IPS DF 6.9 (cell line): Measurements from ENCODE around the gene SLC13A3.
A peak's percentile ranks its signal among the peaks of the same experiment; 100 is the strongest.

Experiments
- DNase-seq: peaks from one replicate; pipeline ENCODE4 v3.0.0-alpha.2; 2013; ENCODE audit warnings: low read depth, low spot score
- H3K27ac ChIP-seq: one replicate; pipeline ENCODE4 v1.5.1; 2013; ENCODE audit warnings: low read length, control low read depth
- H3K27me3 ChIP-seq: 2 replicates; pipeline ENCODE4 v1.6.1; 2013; ENCODE audit warnings: mild to moderate bottlenecking, low read length; ENCODE audit not compliant: control insufficient read depth, insufficient read depth
- H3K36me3 ChIP-seq: 2 replicates; pipeline ENCODE4 v1.6.1; 2013; ENCODE audit warnings: low read length; ENCODE audit not compliant: control insufficient read depth, insufficient read depth
- H3K4me1 ChIP-seq: 2 replicates; pipeline ENCODE4 v1.6.1; 2013; ENCODE audit warnings: low read length; ENCODE audit not compliant: control insufficient read depth, insufficient read depth
- H3K4me3 ChIP-seq: 2 replicates; pipeline ENCODE4 v1.5.1; 2013; ENCODE audit warnings: mild to moderate bottlenecking, low read length
- H3K9me3 ChIP-seq: 2 replicates; pipeline ENCODE4 v1.6.1; 2013; ENCODE audit warnings: low read length, inconsistent platforms; ENCODE audit not compliant: control insufficient read depth, insufficient read depth
- WGBS: extraction: QIAGEN DNeasy Blood & Tissue Kit; methylation state at CpG from one replicate; pipeline ENCODE4 v1.1.7; 2013; ENCODE audit warnings: mixed read lengths, missing lambda C conversion rate; ENCODE audit not compliant: insufficient read length, insufficient coverage; 5-methylcytosine and 5-hydroxymethylcytosine counted together

The SLC13A3 gene

DNA sequence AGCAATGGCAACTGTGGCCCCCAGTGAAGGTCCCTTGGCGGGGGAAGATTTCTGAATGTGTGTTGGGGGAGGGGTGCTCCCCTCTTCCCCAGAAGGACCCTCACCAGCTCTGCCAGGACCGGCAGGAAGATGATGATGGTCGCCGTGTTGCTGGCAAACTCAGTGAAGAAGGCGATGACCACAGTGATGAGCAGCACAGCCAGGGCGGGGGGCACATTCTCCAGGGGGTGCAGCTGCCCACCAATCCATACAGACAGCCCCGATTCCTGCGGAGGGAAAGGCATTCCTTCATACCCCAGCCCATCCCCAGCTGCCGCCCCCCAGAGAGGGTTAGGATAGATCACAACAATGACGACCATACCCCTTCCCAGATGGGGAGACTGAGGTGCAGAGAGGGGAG lies 85.1 kb downstream of the SLC13A3 start:
- H3K9me3 ChIP-seq: no peaks in the 10 kb centered on the region
- H3K36me3 ChIP-seq: no peaks in the 10 kb centered on the region
- WGBS: no CpG with 5 or more reads among the region's 10 CpGs
- H3K27me3 ChIP-seq: no peaks in the 10 kb centered on the region
- no peak overlapping the region for H3K27ac ChIP-seq
- H3K4me1 ChIP-seq: peaks cover 5% of the 10 kb centered on the region; the same call in 1 of the 2 replicates
- no peak for DNase-seq
- no peak overlapping the region for H3K4me3 ChIP-seq

DNA sequence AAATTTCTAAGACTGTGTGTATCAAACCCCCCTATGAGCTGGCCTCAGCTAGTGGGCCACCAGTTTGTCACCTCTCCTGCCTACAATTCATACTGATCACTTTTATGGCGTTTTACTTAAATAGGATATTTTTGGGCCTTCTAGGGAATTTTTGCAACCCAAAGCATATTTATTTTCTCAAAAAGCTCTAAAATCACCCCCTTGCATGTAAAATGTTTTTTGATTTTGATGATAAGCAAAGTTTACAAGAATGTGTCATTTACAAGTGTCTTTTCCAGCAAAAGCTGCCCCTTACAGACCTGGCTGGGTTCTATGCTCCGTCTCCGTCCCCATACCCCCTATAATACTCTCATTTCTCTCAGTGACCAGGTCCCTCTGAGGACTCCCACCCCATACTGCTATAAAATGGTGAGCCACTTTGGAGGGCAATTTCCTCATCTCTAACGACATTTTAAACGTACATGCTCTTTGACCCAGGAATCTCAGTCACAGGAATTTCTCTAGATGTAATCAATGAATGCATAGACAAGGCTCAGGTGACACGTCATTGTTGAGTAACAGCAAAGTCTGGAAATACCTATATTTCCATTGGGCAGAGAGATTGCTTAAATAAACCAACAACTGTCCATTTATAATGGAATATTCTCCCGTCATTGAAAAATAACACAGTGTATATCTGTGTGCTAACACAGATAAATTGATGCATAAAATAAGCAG lies 86.9 kb downstream of the SLC13A3 start:
- DNase-seq: no peak
- no peaks in the 10 kb centered on the region for H3K27me3 ChIP-seq
- WGBS: no CpG with 5 or more reads among the region's 7 CpGs
- H3K4me3 ChIP-seq: no peak overlapping the region
- no peaks in the 10 kb centered on the region for H3K9me3 ChIP-seq
- no peaks in the 10 kb centered on the region for H3K36me3 ChIP-seq
- H3K4me1 ChIP-seq: peaks cover 5% of the 10 kb centered on the region; the same call in 1 of the 2 replicates
- no peak overlapping the region for H3K27ac ChIP-seq

DNA sequence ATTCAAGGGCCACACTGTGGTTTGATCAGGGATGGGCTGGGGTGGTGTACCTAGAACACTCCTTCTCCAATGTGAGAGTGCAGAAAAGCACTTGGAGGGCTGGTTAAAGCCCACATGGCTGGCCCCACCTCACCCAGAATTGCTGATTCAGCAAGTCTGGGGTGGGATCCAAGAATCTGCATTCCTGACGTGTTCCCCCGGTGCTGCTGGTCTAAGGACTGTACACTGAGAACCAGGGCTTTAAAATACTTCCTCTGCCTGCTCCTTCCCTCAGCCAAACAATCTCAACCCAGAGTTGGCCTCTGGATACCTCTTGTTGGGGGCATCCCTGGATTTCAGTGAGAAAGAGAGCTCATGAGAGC lies 87.4 kb downstream of the SLC13A3 start:
- Histone ChIP-seq H3K36me3 (no peaks in the 10 kb centered on the region), H3K4me1 (peaks cover 5% of the 10 kb centered on the region; the same call in 1 of the 2 replicates), H3K9me3 (no peaks in the 10 kb centered on the region), H3K27ac (no peak overlapping the region), H3K4me3 (no peak overlapping the region), H3K27me3 (no peaks in the 10 kb centered on the region)
- no CpG with 5 or more reads among the region's 2 CpGs for WGBS
- DNase-seq: no peak

DNA sequence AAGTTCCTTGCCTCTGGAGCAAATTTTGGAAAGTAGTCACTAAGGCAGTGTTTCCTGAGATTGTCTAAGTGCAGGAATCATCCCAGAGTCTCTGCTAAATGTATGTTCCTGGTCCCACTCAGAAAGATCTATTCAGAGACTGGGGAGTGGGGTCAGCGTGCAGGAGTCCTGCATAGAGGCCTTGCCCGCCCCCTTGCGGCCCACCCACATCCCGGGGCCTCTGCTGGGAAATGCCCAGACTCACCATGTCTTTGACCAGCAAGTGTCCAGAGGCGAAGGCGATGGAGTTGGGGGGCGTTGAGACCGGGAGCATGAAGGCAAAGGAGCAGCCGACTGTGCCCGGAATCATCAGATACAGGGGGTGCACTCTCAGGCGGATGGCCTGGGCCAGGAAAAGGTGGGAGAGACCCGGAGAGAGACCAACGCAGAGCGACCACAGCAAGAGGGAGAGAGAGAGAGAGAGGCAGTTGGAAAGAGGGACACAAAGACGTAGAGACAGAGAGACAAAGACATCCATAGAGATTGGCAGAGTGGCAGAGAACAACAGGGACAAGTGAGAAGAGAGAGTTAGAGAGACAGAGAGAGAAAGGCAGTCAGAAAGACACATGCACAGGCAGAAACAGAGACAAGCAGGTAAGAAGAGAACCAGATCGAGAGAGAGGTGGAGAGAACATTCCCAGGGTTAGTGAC lies 87.9 kb downstream of the SLC13A3 start:
- DNase-seq: no peak
- Histone ChIP-seq H3K4me3 (no peak overlapping the region), H3K9me3 (no peaks in the 10 kb centered on the region), H3K27me3 (no peaks in the 10 kb centered on the region), H3K36me3 (no peaks in the 10 kb centered on the region), H3K4me1 (peaks cover 5% of the 10 kb centered on the region; the same call in 1 of the 2 replicates), H3K27ac (no peak overlapping the region)
- no CpG with 5 or more reads among the region's 16 CpGs for WGBS

DNA sequence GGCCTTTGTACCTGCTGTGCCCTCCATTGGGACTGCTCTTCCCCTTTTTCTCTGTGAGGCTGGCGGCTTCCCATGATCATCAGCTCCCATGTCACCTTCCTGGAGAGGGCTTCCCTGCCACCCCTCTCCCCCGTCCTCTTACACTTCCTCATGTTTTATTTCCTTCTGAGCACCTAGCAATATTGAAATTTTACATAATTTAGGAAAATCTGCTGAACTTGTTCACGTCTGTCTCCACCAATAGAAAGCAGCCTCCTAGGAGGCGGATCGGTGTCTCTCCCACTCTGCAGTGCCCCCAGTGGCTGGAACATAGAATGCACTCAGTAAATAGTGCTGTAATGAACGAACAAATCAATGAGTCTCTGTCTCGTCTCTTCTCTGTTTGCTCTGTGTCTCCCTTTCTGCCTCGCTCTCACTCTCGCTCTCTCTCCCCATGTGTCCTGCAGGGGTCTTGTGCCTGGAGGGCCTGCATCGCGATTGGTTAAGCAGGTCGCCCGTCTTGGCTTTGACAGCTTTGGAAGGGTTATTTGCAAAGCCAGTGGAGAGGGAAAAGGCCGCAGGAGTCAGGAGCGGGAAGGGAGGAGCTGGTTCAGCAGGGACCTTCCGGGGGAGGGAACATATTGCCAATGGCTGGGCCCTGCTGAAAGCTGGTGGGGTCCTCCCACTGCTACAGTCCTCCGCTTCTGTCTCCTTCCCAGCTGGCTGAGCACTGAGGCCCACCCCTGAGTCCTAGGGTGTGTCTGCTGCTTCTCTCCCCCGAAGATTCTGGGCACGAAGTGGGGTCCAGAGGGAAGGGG lies 88.7 kb downstream of the SLC13A3 start:
- H3K27ac ChIP-seq: peak overlapping the region; percentile 9
- no peaks in the 10 kb centered on the region for H3K36me3 ChIP-seq
- H3K27me3 ChIP-seq: no peaks in the 10 kb centered on the region
- WGBS: no CpG with 5 or more reads among the region's 19 CpGs
- H3K4me3 ChIP-seq: no peak overlapping the region
- DNase-seq: peak; percentile 61
- H3K4me1 ChIP-seq: peaks cover 5% of the 10 kb centered on the region; the same call in 1 of the 2 replicates
- H3K9me3 ChIP-seq: no peaks in the 10 kb centered on the region

DNA sequence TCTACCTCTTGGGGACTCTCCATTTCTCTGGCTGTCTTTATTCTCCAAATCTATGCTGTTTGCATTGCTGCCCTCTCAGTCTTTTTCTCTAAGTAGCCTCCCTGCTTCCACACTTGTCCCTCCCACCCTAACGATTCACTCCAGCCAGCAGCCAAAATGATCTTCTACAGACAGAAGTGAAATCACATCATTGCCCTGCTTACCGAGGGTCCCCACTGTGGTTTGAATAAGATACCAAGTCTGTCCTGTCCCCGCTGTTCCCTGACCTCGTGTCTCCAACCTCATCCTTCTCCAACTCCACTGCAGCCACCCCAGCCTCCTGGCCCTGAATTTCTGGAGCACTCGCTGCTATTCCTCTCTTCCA lies 89.3 kb downstream of the SLC13A3 start:
- no peak for DNase-seq
- no peak overlapping the region for H3K4me3 ChIP-seq
- H3K36me3 ChIP-seq: no peaks in the 10 kb centered on the region
- no peaks in the 10 kb centered on the region for H3K27me3 ChIP-seq
- WGBS: no CpG with 5 or more reads among the region's 5 CpGs
- no peaks in the 10 kb centered on the region for H3K9me3 ChIP-seq
- H3K27ac ChIP-seq: no peak overlapping the region
- H3K4me1 ChIP-seq: peaks cover 5% of the 10 kb centered on the region; the same call in 1 of the 2 replicates

DNA sequence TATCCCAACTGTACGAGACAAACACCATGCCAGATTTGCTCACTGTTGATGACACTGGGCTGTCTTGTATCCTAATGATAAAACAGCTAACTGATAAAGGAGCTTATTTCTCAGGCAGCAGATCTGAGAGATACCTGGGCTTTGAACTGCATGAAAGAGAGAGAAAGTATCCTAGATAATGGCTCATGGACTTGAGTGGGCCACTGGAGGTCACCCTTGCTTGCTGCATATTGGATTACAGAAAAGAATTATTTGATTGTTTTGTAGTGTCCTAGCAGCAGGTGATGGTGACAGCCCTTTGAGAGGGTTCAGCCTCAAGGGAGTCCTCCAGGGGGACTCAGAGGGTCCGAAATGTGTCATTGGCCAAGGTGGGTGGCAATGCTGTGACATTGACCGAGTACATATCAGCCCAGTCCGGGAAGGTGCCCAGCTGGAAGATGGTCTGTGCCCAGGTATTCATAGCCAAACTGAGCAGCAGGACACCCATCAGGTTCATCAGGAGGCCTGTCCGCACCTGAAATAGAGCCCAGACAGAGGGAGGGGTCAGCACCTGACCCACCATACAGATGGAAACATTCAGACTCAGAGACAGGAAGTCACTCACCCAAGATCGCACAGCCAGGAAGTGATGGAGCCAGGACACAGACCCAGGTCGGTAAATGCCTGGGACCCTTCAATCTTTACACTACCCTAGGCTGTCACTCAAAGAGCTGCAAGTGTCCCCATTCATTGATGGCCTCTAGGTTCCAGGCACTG lies 91.4 kb downstream of the SLC13A3 start:
- H3K4me1 ChIP-seq: peaks cover 4% of the 10 kb centered on the region; the same call in 1 of the 2 replicates
- no peak overlapping the region for H3K4me3 ChIP-seq
- H3K36me3 ChIP-seq: no peaks in the 10 kb centered on the region
- no CpG with 5 or more reads among the region's 7 CpGs for WGBS
- no peaks in the 10 kb centered on the region for H3K9me3 ChIP-seq
- DNase-seq: no peak
- H3K27ac ChIP-seq: no peak overlapping the region
- no peaks in the 10 kb centered on the region for H3K27me3 ChIP-seq

DNA sequence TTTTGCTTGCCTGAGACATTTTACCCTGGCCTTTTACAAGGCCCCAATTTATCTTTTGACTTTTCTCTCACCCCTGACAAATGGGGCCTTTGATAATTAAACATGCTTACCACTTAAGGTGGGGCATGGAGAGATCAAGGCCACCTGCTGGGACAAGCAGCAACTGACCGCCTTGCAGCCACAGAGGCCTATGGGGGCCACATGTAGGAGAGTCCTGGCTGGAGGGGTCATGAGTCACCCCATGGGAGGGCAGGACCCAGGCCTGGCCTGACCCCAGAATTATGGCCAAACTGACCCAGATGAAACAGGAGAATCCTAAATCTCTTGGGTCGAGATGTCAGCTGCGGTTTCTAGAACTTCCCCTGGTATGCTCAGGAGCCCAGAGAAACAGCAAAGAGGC lies 92.3 kb downstream of the SLC13A3 start:
- no peak for DNase-seq
- peaks cover 4% of the 10 kb centered on the region; the same call in 1 of the 2 replicates for H3K4me1 ChIP-seq
- no peaks in the 10 kb centered on the region for H3K9me3 ChIP-seq
- no peaks in the 10 kb centered on the region for H3K36me3 ChIP-seq
- WGBS: no CpG with 5 or more reads among the region's 3 CpGs
- no peak overlapping the region for H3K4me3 ChIP-seq
- no peak overlapping the region for H3K27ac ChIP-seq
- no peaks in the 10 kb centered on the region for H3K27me3 ChIP-seq

DNA sequence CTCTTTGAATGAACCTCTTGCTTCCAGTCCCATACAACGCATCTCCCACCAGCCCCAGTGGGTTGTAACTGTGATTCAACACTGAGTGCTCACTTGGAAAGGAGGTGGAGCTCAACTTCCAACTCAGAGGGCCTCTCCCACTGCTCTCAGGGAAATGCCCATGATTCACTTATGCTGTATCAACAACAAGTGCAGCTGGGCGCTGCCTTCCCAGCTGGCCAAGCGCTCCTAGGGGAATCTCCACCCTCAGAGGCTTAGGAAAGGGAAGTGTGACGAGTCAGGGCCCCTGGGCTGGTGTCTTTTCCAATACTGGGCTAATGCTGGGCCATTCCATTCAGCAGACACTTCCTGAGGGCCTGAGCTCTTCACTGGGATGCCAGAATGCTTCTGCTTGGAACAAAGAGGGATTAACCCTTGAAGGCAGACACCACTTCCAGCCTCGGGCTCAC lies 92.7 kb downstream of the SLC13A3 start:
- Histone ChIP-seq H3K9me3 (no peaks in the 10 kb centered on the region), H3K4me1 (peaks cover 4% of the 10 kb centered on the region; the same call in 1 of the 2 replicates), H3K4me3 (no peak overlapping the region), H3K27me3 (no peaks in the 10 kb centered on the region), H3K27ac (no peak overlapping the region), H3K36me3 (no peaks in the 10 kb centered on the region)
- DNase-seq: no peak
- no CpG with 5 or more reads among the region's 5 CpGs for WGBS
